SU-DHL-6 (cell line): Measurements from ENCODE around the gene LRRC1.

ENCODE experiments used
- H2AFZ ChIP-seq: fragments of 200-600 bp; sonication (generic); 2 replicates; pipeline ENCODE4 v1.6.1; 2014; ENCODE audit warnings: low read depth, mild to moderate bottlenecking, moderate library complexity, mixed read lengths, antibody characterized with exemption, low read length; ENCODE audit not compliant: severe bottlenecking
- H3F3A ChIP-seq: fragments of 200-600 bp; shearing (Covaris generic); 2 replicates; pipeline ENCODE4 v1.6.0; 2016; ENCODE audit warnings: antibody characterized with exemption, mild to moderate bottlenecking; ENCODE audit not compliant: insufficient read depth
- H3K27ac ChIP-seq: fragments of 200-600 bp; sonication (generic); 2 replicates; pipeline ENCODE4 v1.5.1; 2016; ENCODE audit warnings: low read depth, mild to moderate bottlenecking, low read length, moderate library complexity, mixed read lengths
- H3K27me3 ChIP-seq: fragments of 200-600 bp; sonication (generic), shearing (Covaris generic); 2 replicates; pipeline ENCODE4 v1.6.0; 2014; ENCODE audit warnings: mild to moderate bottlenecking, low read length
- H3K36me3 ChIP-seq: fragments of 200-600 bp; sonication (generic); 2 replicates; pipeline ENCODE4 v1.6.1; 2014; ENCODE audit warnings: mild to moderate bottlenecking, low read length, mixed read lengths
- H3K4me2 ChIP-seq: fragments of 300-600, 200-600 bp; shearing (Covaris generic), sonication (generic); 2 replicates; pipeline ENCODE4 v1.6.0; 2014; ENCODE audit warnings: low read length, low read depth, mild to moderate bottlenecking; ENCODE audit not compliant: poor library complexity, severe bottlenecking
- H3K4me3 ChIP-seq: fragments of 200-600 bp; sonication (generic); 2 replicates; pipeline ENCODE4 v1.5.1; 2014; ENCODE audit warnings: antibody characterized with exemption, low read length, mild to moderate bottlenecking, mixed read lengths; ENCODE audit not compliant: insufficient read depth, poor library complexity, severe bottlenecking
- H3K79me2 ChIP-seq: fragments of 200-600 bp; sonication (generic); 2 replicates; pipeline ENCODE4 v1.6.1; 2014; ENCODE audit warnings: mild to moderate bottlenecking, low read length, moderate library complexity; ENCODE audit not compliant: insufficient read depth
- H3K9ac ChIP-seq: fragments of 200-600 bp; sonication (generic); 2 replicates; pipeline ENCODE4 v1.7.0; 2014; ENCODE audit warnings: mild to moderate bottlenecking, low read length
- H3K9me2 ChIP-seq: fragments of 200-600 bp; sonication (generic); replicated peaks from 2 replicates; pipeline ENCODE4 v1.6.1; 2014; ENCODE audit warnings: low read length; ENCODE audit not compliant: insufficient read depth
- H3K9me3 ChIP-seq: fragments of 200-600 bp; sonication (generic); 2 replicates; pipeline ENCODE4 v1.6.1; 2014; ENCODE audit warnings: low read length, mixed read lengths; ENCODE audit not compliant: insufficient read depth
- H4K20me1 ChIP-seq: fragments of 200-600 bp; sonication (generic); 2 replicates; pipeline ENCODE4 v1.6.1; 2014; ENCODE audit warnings: low read depth, mild to moderate bottlenecking, antibody characterized with exemption, low read length, moderate library complexity, mixed read lengths
- CTCF ChIP-seq: fragments of 200-600 bp; sonication (generic); IDR thresholded peaks from one replicate; pipeline ENCODE4 v1.5.1; 2017; ENCODE audit warnings: antibody characterized with exemption, mild to moderate bottlenecking, low read length, moderate library complexity; ENCODE audit not compliant: insufficient read depth, poor library complexity, severe bottlenecking
- EZH2phosphoT487 ChIP-seq: fragments of 200-600 bp; sonication (generic), shearing (Covaris generic); conservative IDR thresholded peaks from 2 replicates; pipeline ENCODE4 v1.6.1; 2018; ENCODE audit warnings: mild to moderate bottlenecking, antibody characterized with exemption, low read length, moderate library complexity, mixed read lengths

LRRC1 gene

GRCh38 chr6:53947780-53948179 is 153.0 kb downstream of the LRRC1 start:
- Histone ChIP-seq H3K27me3 (no peaks in the 10 kb centered on the region), H3K79me2 (no peaks in the 10 kb centered on the region), H4K20me1 (no peaks in the 10 kb centered on the region), H3K4me3 (no peak overlapping the region), H3K4me2 (no peak overlapping the region), H3K9me3 (no peaks in the 10 kb centered on the region), H3K9me2 (no peaks in the 10 kb centered on the region), H3K27ac (no peak overlapping the region), H3K9ac (no peak overlapping the region), H2AFZ (no peak overlapping the region), H3K36me3 (no peaks in the 10 kb centered on the region), H3F3A (no peaks in the 10 kb centered on the region)
- no peak for TF ChIP-seq CTCF
- TF ChIP-seq EZH2phosphoT487: no peak

GRCh38 chr6:53951383-53951782 is 156.6 kb downstream of the LRRC1 start:
- Histone ChIP-seq H3F3A (no peaks in the 10 kb centered on the region), H3K9me3 (no peaks in the 10 kb centered on the region), H3K27me3 (no peaks in the 10 kb centered on the region), H3K27ac (no peak overlapping the region), H3K36me3 (no peaks in the 10 kb centered on the region), H3K9ac (no peak overlapping the region), H3K9me2 (no peaks in the 10 kb centered on the region), H3K4me2 (no peak overlapping the region), H3K79me2 (no peaks in the 10 kb centered on the region), H2AFZ (no peak overlapping the region), H3K4me3 (no peak overlapping the region), H4K20me1 (no peaks in the 10 kb centered on the region)
- TF ChIP-seq CTCF (no peak), EZH2phosphoT487 (no peak)

- no peak overlapping the region for H3K4me2 ChIP-seq
- no peak overlapping the region for H3K9ac ChIP-seq
- H3K4me3 ChIP-seq: no peak overlapping the region
- H3K9me3 ChIP-seq: no peaks in the 10 kb centered on the region
- no peaks in the 10 kb centered on the region for H3K79me2 ChIP-seq
- no peaks in the 10 kb centered on the region for H3K27me3 ChIP-seq
- H3K27ac ChIP-seq: no peak overlapping the region
- no peaks in the 10 kb centered on the region for H3K9me2 ChIP-seq
- TF ChIP-seq EZH2phosphoT487: no peak
- TF ChIP-seq CTCF: peak; percentile 84
- H3F3A ChIP-seq: no peaks in the 10 kb centered on the region
- no peaks in the 10 kb centered on the region for H3K36me3 ChIP-seq
- no peak overlapping the region for H2AFZ ChIP-seq
- no peaks in the 10 kb centered on the region for H4K20me1 ChIP-seq
Measured at GRCh38 chr6:53956068-53956711, 161.4 kb downstream of the LRRC1 start.
